A549 (cell line): ENCODE measurements around the gene MYL4. TPM values are rescaled to one million over a fixed set of nuclear protein-coding genes. Genes with fewer than 3 reads are reported as not detected.

Source experiments
- ATAC-seq, 2 experiments: fragments of 200-7000 bp in 1 of 2; fragments of >200 bp in 1 of 2; cut with Nextera tagmentation in 1 of 2; cut with Tn5 transposase in 1 of 2; 3 replicates each; pipeline versions ENCODE4 v1.8.0 to v1.9.1; 2018 to 2020; ENCODE audit warnings: mild to moderate bottlenecking in 1 of 2, moderate library complexity in 1 of 2
- CTCF ChIA-PET: fragments of 300-600 bp; sonication (Branson Sonifier 250); formaldehyde crosslinking; extraction: SDS; loops from one replicate; lab custom pipeline; 2021; ENCODE audit warnings: antibody characterized with exemption, inconsistent platforms; lab: Yijun Ruan, JAX
- POLR2A ChIA-PET: fragments of 350-600 bp; formaldehyde crosslinking; extraction: SDS; loops from one replicate; lab custom pipeline; 2021; ENCODE audit warnings: antibody characterized with exemption, inconsistent platforms; lab: Yijun Ruan, JAX
- DNase-seq, 2 experiments: peaks; one replicate each; pipeline versions ENCODE4 v3.0.0 to v3.0.0-alpha.2; 2011 to 2016; ENCODE audit warnings: low read depth in 1 of 2, low spot score in 1 of 2
- FAIRE-seq: peaks from 2 replicates; lab custom pipeline; 2011; peaks lifted over from hg19 to GRCh38; lab: Jason Lieb, UNC
- H3K27ac ChIP-seq, 2 experiments: fragments of >200 bp; sonication (Bioruptor Twin); formaldehyde crosslinking; 3 replicates each; pipeline ENCODE4 v1.5.1; 2016 to 2017
- H3K4me1 ChIP-seq: fragments of >200 bp; sonication (Bioruptor Twin); formaldehyde crosslinking; 3 replicates; pipeline ENCODE4 v1.6.1; 2016
- H3K4me2 ChIP-seq: fragments of >200 bp; sonication (Bioruptor Twin); formaldehyde crosslinking; 3 replicates; pipeline ENCODE4 v1.6.1; 2016
- H3K4me3 ChIP-seq: fragments of >200 bp; sonication (Bioruptor Twin); formaldehyde crosslinking; 3 replicates; pipeline ENCODE4 v1.5.1; 2016
- H3K9me3 ChIP-seq: fragments of >200 bp; sonication (Bioruptor Twin); formaldehyde crosslinking; 3 replicates; pipeline ENCODE4 v1.6.1; 2016
- CBX2 ChIP-seq: fragments of 200-600 bp; sonication (generic); IDR thresholded peaks from 2 replicates; pipeline ENCODE4 v1.6.1; 2016; ENCODE audit warnings: low read depth, mild to moderate bottlenecking, borderline replicate concordance
- CBX8 ChIP-seq: fragments of 200-600 bp; sonication (generic); IDR thresholded peaks from 2 replicates; pipeline ENCODE4 v1.6.1; 2016
- CEBPB ChIP-seq, 2 experiments: fragments of >200 bp in 1 of 2; sonication (Bioruptor Twin) in 1 of 2; formaldehyde crosslinking in 1 of 2; IDR thresholded peaks; 2 replicates each; pipeline ENCODE4 v1.6.1; 2012 to 2016
- CHD4 ChIP-seq: fragments of 200-600 bp; sonication (generic); IDR thresholded peaks from 2 replicates; pipeline ENCODE4 v1.6.1; 2016; ENCODE audit warnings: antibody characterized with exemption, mild to moderate bottlenecking, borderline replicate concordance
- EHF ChIP-seq: fragments of 250-450 bp; sonication (Bioruptor Pico); IDR thresholded peaks from 2 replicates; pipeline ENCODE4 v1.5.0; 2020; ENCODE audit warnings: mild to moderate bottlenecking
- ESRRA ChIP-seq: fragments of 150-350 bp; IDR thresholded peaks from 2 replicates; pipeline ENCODE4 v1.6.1; 2014; ENCODE audit warnings: mild to moderate bottlenecking, low read length, borderline replicate concordance
- FOSB ChIP-seq: fragments of 250-450 bp; sonication (Bioruptor Pico); IDR thresholded peaks from 2 replicates; pipeline ENCODE4 v1.5.0; 2020; ENCODE audit warnings: mild to moderate bottlenecking, moderate library complexity
- GATA3 ChIP-seq: IDR thresholded peaks from 2 replicates; pipeline ENCODE4 v1.6.1; 2012; ENCODE audit warnings: borderline replicate concordance
- HEYL ChIP-seq: fragments of 250-450 bp; sonication (Bioruptor Pico); IDR thresholded peaks from 2 replicates; pipeline ENCODE4 v1.8.0; 2021; ENCODE audit warnings: mild to moderate bottlenecking, moderate library complexity
- JUN ChIP-seq, 2 experiments: fragments of >200 bp; sonication (Bioruptor Twin); formaldehyde crosslinking; IDR thresholded peaks; 2 replicates in 1 of 2; 3 replicates in 1 of 2; pipeline ENCODE4 v1.6.1; 2016 to 2017
- JUNB ChIP-seq: fragments of >200 bp; sonication (Bioruptor Twin); formaldehyde crosslinking; IDR thresholded peaks from 2 replicates; pipeline ENCODE4 v1.6.1; 2016
- KDM5A ChIP-seq: fragments of 200-600 bp; sonication (generic); IDR thresholded peaks from 2 replicates; pipeline ENCODE4 v1.6.1; 2016; ENCODE audit warnings: antibody characterized with exemption, mild to moderate bottlenecking
- MAFK ChIP-seq: fragments of 450-650 bp; IDR thresholded peaks from 2 replicates; pipeline ENCODE4 v1.6.1; 2014; ENCODE audit not compliant: partially characterized antibody
- MAZ ChIP-seq: fragments of 150-350 bp; IDR thresholded peaks from 2 replicates; pipeline ENCODE4 v1.6.1; 2014; ENCODE audit warnings: antibody characterized with exemption, low read depth, low read length, borderline replicate concordance
- POLR2AphosphoS2 ChIP-seq: conservative IDR thresholded peaks from 2 replicates; pipeline ENCODE4 v1.6.1; 2012; ENCODE audit warnings: low read length, improper control_type of control experiment, inconsistent platforms
- RAD21 ChIP-seq, 2 experiments: fragments of >200 bp in 1 of 2; sonication (Bioruptor Twin) in 1 of 2; formaldehyde crosslinking in 1 of 2; IDR thresholded peaks in 1 of 2; conservative IDR thresholded peaks in 1 of 2; 2 replicates in 1 of 2; 3 replicates in 1 of 2; pipeline ENCODE4 v1.6.1; 2012 to 2018; ENCODE audit warnings: inconsistent platforms in 1 of 2
- RCOR1 ChIP-seq: fragments of 150-350 bp; IDR thresholded peaks from 2 replicates; pipeline ENCODE4 v1.6.1; 2014; ENCODE audit warnings: antibody characterized with exemption, low read length, low read depth
- SMC3 ChIP-seq: fragments of >200 bp; sonication (Bioruptor Twin); formaldehyde crosslinking; IDR thresholded peaks from 3 replicates; pipeline ENCODE4 v1.6.1; 2018; ENCODE audit warnings: inconsistent platforms
- TFCP2L1 ChIP-seq: fragments of 250-450 bp; sonication (Bioruptor Pico); IDR thresholded peaks from 2 replicates; pipeline ENCODE4 v1.5.0; 2021; ENCODE audit warnings: mild to moderate bottlenecking
- ZC3H11A ChIP-seq: fragments of 450-650 bp; IDR thresholded peaks from 2 replicates; pipeline ENCODE4 v1.6.1; 2014; ENCODE audit warnings: antibody characterized with exemption, mild to moderate bottlenecking
- ZFP36 ChIP-seq: fragments of 450-650 bp; IDR thresholded peaks from 2 replicates; pipeline ENCODE4 v1.6.1; 2014; ENCODE audit warnings: borderline replicate concordance; ENCODE audit not compliant: partially characterized antibody
- ZNF302 ChIP-seq: fragments of 250-450 bp; sonication (Bioruptor Pico); IDR thresholded peaks from 2 replicates; pipeline ENCODE4 v1.9.0; 2021; ENCODE audit warnings: inconsistent platforms, mild to moderate bottlenecking, moderate library complexity
- WGBS: methylation state at CpG from one replicate; pipeline ENCODE4 v1.1.6; 2017; ENCODE audit errors: missing lambda C conversion rate; 5-methylcytosine and 5-hydroxymethylcytosine counted together
- polyA plus RNA-seq, 4 experiments: library from polyadenylated mRNA; depleted of rRNA in 3 of 4; stranded (reverse); fragments of >200 nt; fragmentation: RNase III in 1 of 4; extraction: RNeasy Plus Mini Kit Qiagen cat#74134 plus additional on column Dnase treatment in 1 of 4; gene quantifications; 2 replicates in 3 of 4; 3 replicates in 1 of 4; pipeline ENCODE4 v1.2.3, GENCODE V29; 2011 to 2017
- TF ChIP-seq, protein P1 (sequence below): IDR thresholded peaks from 2 replicates; pipeline ENCODE4 v1.6.1; 2012
- TF ChIP-seq, protein P2 (sequence below): fragments of >200 bp; sonication (Bioruptor Twin); formaldehyde crosslinking; IDR thresholded peaks from 3 replicates; pipeline ENCODE4 v1.5.1; 2016
- TF ChIP-seq, protein P3 (sequence below): fragments of 450-650 bp; IDR thresholded peaks from 2 replicates; pipeline ENCODE4 v1.6.1; 2014; ENCODE audit warnings: antibody characterized with exemption
- TF ChIP-seq, protein P4 (sequence below): fragments of >200 bp; sonication (Bioruptor Twin); formaldehyde crosslinking; IDR thresholded peaks from 3 replicates; pipeline ENCODE4 v1.6.1; 2016

The MYL4 gene
- polyA plus RNA-seq, 2 of the 4 experiments (the other 2 are of a cell fraction), result not detected

DNA sequence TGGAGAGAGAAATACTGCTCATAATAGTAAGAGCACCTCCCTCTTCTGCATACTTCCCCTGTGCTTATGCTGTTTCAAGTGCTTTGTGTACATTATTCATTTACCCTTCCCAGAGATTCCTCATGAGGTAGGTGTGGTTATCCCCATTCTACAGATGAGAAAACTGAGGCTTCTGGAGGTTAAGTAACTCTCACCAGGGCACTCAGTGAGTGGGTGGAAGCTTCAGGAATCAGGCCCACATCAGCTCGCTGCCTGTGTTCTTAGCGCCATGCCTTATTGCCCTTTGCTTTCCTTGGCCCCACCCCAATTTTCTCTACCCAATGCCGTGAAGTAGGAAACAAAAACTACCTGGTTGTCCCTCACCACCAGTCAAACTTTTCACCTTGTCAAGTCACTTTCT is 26.4 kb downstream of the MYL4 start:
- Histone ChIP-seq H3K27ac (no peak overlapping the region), H3K4me1 (peaks cover 11% of the 10 kb centered on the region), H3K4me2 (no peak overlapping the region), H3K4me3 (no peak overlapping the region), H3K9me3 (no peaks in the 10 kb centered on the region)
- CTCF ChIA-PET, result interaction anchor here (0.9 to 8.7 kb wide), 2 partner anchors 14 to 77 kb away, joined by 3 to 204 read pairs; no protein-coding TSS in a partner anchor
- TF ChIP-seq TFCP2L1 (CRISPR knock-in tag), result no peak
- TF ChIP-seq, protein P1, sequence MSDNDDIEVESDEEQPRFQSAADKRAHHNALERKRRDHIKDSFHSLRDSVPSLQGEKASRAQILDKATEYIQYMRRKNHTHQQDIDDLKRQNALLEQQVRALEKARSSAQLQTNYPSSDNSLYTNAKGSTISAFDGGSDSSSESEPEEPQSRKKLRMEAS, result no peak
- no peak for TF ChIP-seq RCOR1
- no peak for TF ChIP-seq JUNB
- no peak for TF ChIP-seq KDM5A
- no peak for TF ChIP-seq CBX8
- WGBS, result 85% methylated on average over 3 of the region's 3 CpGs
- POLR2A ChIA-PET, result interaction anchor here (0.6 kb wide), 1 partner anchor 90 kb away, joined by 3 read pairs; no protein-coding TSS in a partner anchor
- no peak for ATAC-seq
- FAIRE-seq, result no peak
- no peak for DNase-seq

DNA sequence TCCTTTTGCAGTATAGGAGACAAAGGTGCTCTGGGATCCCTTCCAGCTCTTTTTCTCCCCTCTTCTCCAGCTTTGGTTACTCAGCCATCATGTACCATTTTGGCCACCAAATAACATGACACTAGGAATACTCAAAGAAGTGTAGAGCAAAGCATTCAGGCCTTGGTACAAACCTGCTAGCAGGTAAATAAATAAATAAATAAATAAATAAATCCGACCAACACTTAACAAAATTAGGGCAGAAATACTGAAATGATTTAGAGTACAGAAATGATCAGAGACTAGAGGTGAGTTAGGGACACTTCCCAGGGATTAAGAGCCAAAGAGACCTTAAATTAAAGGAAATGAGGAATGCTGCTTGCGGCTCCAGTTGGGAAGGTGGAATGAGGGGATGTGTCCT is 26.8 kb downstream of the MYL4 start:
- Histone ChIP-seq H3K4me1 (peaks cover 13% of the 10 kb centered on the region), H3K9me3 (no peaks in the 10 kb centered on the region), H3K4me3 (no peak overlapping the region), H3K27ac (no peak overlapping the region), H3K4me2 (no peak overlapping the region)
- POLR2A ChIA-PET, result no interaction called here
- CTCF ChIA-PET, result interaction anchor here (0.9 to 9.0 kb wide), 3 partner anchors 13 to 80 kb away, joined by 3 to 204 read pairs (median 60); no protein-coding TSS in a partner anchor
- DNase-seq (no peak), ATAC-seq (no peak), FAIRE-seq (no peak)
- TF ChIP-seq JUN (IDR thresholded peaks at IDR 0.05) (no peak), CBX2 (no peak), CHD4 (no peak), SMC3 (no peak), POLR2AphosphoS2 (no peak), JUNB (no peak), HEYL (CRISPR knock-in tag) (no peak), CEBPB (IDR thresholded peaks at IDR 0.05) (no peak), ESRRA (no peak), ZNF302 (CRISPR knock-in tag) (no peak), MAFK (no peak), EHF (CRISPR knock-in tag) (no peak), ZFP36 (no peak), CBX8 (no peak)
- TF ChIP-seq, protein P2, sequence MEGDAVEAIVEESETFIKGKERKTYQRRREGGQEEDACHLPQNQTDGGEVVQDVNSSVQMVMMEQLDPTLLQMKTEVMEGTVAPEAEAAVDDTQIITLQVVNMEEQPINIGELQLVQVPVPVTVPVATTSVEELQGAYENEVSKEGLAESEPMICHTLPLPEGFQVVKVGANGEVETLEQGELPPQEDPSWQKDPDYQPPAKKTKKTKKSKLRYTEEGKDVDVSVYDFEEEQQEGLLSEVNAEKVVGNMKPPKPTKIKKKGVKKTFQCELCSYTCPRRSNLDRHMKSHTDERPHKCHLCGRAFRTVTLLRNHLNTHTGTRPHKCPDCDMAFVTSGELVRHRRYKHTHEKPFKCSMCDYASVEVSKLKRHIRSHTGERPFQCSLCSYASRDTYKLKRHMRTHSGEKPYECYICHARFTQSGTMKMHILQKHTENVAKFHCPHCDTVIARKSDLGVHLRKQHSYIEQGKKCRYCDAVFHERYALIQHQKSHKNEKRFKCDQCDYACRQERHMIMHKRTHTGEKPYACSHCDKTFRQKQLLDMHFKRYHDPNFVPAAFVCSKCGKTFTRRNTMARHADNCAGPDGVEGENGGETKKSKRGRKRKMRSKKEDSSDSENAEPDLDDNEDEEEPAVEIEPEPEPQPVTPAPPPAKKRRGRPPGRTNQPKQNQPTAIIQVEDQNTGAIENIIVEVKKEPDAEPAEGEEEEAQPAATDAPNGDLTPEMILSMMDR, result no peak
- TF ChIP-seq, protein P3, sequence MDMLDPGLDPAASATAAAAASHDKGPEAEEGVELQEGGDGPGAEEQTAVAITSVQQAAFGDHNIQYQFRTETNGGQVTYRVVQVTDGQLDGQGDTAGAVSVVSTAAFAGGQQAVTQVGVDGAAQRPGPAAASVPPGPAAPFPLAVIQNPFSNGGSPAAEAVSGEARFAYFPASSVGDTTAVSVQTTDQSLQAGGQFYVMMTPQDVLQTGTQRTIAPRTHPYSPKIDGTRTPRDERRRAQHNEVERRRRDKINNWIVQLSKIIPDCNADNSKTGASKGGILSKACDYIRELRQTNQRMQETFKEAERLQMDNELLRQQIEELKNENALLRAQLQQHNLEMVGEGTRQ, result no peak
- 75% methylated on average over 2 of the region's 2 CpGs for WGBS

DNA sequence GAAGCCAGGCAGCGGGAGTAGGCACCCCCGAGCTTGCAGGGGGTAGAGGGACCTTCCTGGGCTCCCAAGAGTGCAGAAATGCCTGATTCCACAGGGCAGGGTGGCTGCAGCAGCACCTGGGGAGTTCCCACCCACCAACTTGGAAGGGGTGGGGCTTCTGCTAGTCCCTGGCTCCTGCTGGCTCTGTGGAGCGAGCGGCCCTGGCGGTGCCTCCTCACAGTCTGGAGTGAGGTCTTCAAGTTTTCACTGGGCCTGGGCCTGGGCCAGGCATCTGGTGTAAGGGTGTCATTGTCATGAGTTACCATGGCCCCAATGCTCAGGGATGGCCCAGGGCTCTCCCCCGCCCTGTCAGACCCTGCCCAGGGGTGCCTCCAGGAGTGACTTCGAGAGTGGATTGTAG is 28.7 kb downstream of the MYL4 start:
- Histone ChIP-seq H3K4me1 (peaks cover 13% of the 10 kb centered on the region), H3K9me3 (no peaks in the 10 kb centered on the region), H3K27ac (peak overlapping the region in 1 of 2 experiments; percentile 40; a peak in 3 of 6 replicates), H3K4me2 (no peak overlapping the region), H3K4me3 (no peak overlapping the region)
- FAIRE-seq (no peak), DNase-seq (no peak), ATAC-seq (0 out of 6 replicates have a peak, but pooled peaks of 1 of the 2 experiments have one; percentile 7)
- TF ChIP-seq RAD21 (conservative IDR thresholded peaks at IDR 0.05 in 1 of 2, IDR thresholded peaks at IDR 0.05 in 1 of 2) (no peak), HEYL (CRISPR knock-in tag) (no peak), GATA3 (no peak), ZC3H11A (no peak), FOSB (CRISPR knock-in tag) (no peak), MAZ (no peak)
- TF ChIP-seq, protein P4, sequence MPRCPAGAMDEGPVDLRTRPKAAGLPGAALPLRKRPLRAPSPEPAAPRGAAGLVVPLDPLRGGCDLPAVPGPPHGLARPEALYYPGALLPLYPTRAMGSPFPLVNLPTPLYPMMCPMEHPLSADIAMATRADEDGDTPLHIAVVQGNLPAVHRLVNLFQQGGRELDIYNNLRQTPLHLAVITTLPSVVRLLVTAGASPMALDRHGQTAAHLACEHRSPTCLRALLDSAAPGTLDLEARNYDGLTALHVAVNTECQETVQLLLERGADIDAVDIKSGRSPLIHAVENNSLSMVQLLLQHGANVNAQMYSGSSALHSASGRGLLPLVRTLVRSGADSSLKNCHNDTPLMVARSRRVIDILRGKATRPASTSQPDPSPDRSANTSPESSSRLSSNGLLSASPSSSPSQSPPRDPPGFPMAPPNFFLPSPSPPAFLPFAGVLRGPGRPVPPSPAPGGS, result no peak
- TF ChIP-seq, protein P3, result no peak
- ChIA-PET CTCF (interaction anchor here (1.8 to 9.0 kb wide), 2 partner anchors 9 to 78 kb away, joined by 7 to 60 read pairs; no protein-coding TSS in a partner anchor), POLR2A (no interaction called here)
- 87% methylated on average over 6 of the region's 7 CpGs for WGBS
